Lower lobe of right lung (tissue), 2 donors: ENCODE data around the gene ZSCAN5A. TPM values are rescaled to one million over a fixed set of nuclear protein-coding genes. Genes with fewer than 3 reads are reported as not detected.

ENCODE experiments used
- ATAC-seq, 2 donors: fragments of 200-7000 bp; cut with Tn5 transposase; one replicate each; pipeline ENCODE4 v1.9.1; 2020 to 2022; ENCODE audit warnings: mild to moderate bottlenecking in 2 of 2, moderate library complexity in 2 of 2
- DNase-seq: peaks from one replicate; pipeline ENCODE4 v3.0.0-alpha.2; 2020
- H3K27ac ChIP-seq: fragments of 200-600 bp; one replicate; pipeline ENCODE4 v1.8.0; 2022
- H3K27me3 ChIP-seq: fragments of 200-600 bp; one replicate; pipeline ENCODE4 v1.8.0; 2022; ENCODE audit warnings: low read depth
- H3K36me3 ChIP-seq: fragments of 200-600 bp; one replicate; pipeline ENCODE4 v1.8.0; 2022; ENCODE audit warnings: mild to moderate bottlenecking
- H3K4me1 ChIP-seq: fragments of 200-600 bp; one replicate; pipeline ENCODE4 v1.8.0; 2022
- H3K4me3 ChIP-seq: fragments of 200-600 bp; one replicate; pipeline ENCODE4 v1.8.0; 2022; ENCODE audit warnings: mild to moderate bottlenecking
- H3K9me3 ChIP-seq: fragments of 200-600 bp; one replicate; pipeline ENCODE4 v1.8.0; 2022
- intact Hi-C: fragments of 100-400 bp; cut with DNase I; formaldehyde crosslinking; loops from one replicate; pipeline ENCODE4 v1.11.0; 2022
- total RNA-seq: library from RNA; stranded (reverse); fragmentation: NEBNext Ultra II Directional; extraction: Animal tissue kit (Norgen Biotek cat#: 25700); gene quantifications from one replicate; pipeline ENCODE4 v1.2.1, GENCODE V29; 2021
- TF ChIP-seq, protein P1 (sequence below): fragments of 200-600 bp; IDR thresholded peaks from one replicate; pipeline ENCODE4 v1.8.0; 2022; ENCODE audit warnings: antibody characterized with exemption, mild to moderate bottlenecking
- donor health status: DM: no; HTN: yes; CAD: no; lungs with severe emphysema.

The ZSCAN5A gene
- total RNA-seq, 1 donor from 2014 or later, result 16.7 TPM

DNA sequence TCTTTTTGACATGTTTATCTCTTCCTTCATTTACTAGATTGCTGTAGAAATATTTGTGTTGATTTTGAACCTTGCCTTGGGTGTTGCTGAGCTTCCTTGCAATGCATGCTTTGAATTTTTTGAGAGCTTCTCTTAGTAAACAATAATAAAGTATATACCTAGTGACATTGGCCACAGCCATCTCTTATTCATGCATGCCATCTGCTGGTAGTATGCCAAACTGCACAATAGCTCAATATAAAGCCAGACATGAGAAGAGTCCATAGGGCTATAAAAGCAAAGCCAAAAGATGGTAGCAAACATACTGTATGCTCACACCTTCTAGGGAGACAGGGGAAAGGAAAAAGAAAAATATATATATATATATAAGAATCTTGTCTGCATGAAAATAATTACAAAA is 18.9 kb upstream of the ZSCAN5A start:
- DNase-seq (no peak), ATAC-seq (peak; percentile 65 to 66)
- no peaks in the 10 kb centered on the region for H3K4me1 ChIP-seq
- TF ChIP-seq, protein P1, sequence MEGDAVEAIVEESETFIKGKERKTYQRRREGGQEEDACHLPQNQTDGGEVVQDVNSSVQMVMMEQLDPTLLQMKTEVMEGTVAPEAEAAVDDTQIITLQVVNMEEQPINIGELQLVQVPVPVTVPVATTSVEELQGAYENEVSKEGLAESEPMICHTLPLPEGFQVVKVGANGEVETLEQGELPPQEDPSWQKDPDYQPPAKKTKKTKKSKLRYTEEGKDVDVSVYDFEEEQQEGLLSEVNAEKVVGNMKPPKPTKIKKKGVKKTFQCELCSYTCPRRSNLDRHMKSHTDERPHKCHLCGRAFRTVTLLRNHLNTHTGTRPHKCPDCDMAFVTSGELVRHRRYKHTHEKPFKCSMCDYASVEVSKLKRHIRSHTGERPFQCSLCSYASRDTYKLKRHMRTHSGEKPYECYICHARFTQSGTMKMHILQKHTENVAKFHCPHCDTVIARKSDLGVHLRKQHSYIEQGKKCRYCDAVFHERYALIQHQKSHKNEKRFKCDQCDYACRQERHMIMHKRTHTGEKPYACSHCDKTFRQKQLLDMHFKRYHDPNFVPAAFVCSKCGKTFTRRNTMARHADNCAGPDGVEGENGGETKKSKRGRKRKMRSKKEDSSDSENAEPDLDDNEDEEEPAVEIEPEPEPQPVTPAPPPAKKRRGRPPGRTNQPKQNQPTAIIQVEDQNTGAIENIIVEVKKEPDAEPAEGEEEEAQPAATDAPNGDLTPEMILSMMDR, result peak; percentile 76
- H3K36me3 ChIP-seq, result no peaks in the 10 kb centered on the region
- intact Hi-C loops, result loop anchor here (10.0 kb wide), 1 partner anchor 79 kb away; no protein-coding TSS in a partner anchor
- no peak overlapping the region for H3K4me3 ChIP-seq
- H3K27me3 ChIP-seq, result no peaks in the 10 kb centered on the region
- no peak overlapping the region for H3K27ac ChIP-seq
- H3K9me3 ChIP-seq, result no peaks in the 10 kb centered on the region

GRCh38 chr19:56332695-56333094 is 18.1 kb upstream of the ZSCAN5A start:
- H3K27ac ChIP-seq, result no peak overlapping the region
- intact Hi-C loops, result loop anchor here (10.0 kb wide), 1 partner anchor 78 kb away; no protein-coding TSS in a partner anchor
- no peak overlapping the region for H3K4me3 ChIP-seq
- TF ChIP-seq, protein P1, result no peak
- H3K36me3 ChIP-seq, result no peaks in the 10 kb centered on the region
- ATAC-seq (no peak), DNase-seq (no peak)
- no peaks in the 10 kb centered on the region for H3K27me3 ChIP-seq
- no peaks in the 10 kb centered on the region for H3K9me3 ChIP-seq
- no peaks in the 10 kb centered on the region for H3K4me1 ChIP-seq

DNA sequence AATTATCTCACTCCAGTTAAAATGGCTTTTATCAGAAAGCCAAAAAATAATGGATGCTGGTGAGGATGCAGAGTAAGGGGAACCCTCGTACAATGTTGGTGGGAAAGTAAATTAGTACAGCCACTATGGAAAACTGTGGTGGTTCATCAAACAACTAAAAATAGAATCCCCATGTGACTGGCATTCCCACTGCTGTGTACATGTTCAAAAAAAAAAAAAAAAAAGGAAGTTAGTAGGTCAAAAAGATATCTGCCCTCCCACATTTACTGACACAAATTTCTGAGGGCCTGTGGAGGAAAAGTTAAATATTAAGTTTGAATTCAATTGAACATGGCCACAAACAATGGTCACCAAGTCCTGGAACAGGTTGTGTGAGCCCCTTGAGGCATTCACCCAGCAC is 9.8 kb upstream of the ZSCAN5A start:
- Histone ChIP-seq H3K4me3 (no peak overlapping the region), H3K4me1 (peaks cover 11% of the 10 kb centered on the region), H3K36me3 (no peaks in the 10 kb centered on the region), H3K27ac (no peak overlapping the region), H3K9me3 (no peaks in the 10 kb centered on the region), H3K27me3 (no peaks in the 10 kb centered on the region)
- DNase-seq, result no peak
- no peak for ATAC-seq
- TF ChIP-seq, protein P1, result no peak
- intact Hi-C loops, result no loop called here

DNA sequence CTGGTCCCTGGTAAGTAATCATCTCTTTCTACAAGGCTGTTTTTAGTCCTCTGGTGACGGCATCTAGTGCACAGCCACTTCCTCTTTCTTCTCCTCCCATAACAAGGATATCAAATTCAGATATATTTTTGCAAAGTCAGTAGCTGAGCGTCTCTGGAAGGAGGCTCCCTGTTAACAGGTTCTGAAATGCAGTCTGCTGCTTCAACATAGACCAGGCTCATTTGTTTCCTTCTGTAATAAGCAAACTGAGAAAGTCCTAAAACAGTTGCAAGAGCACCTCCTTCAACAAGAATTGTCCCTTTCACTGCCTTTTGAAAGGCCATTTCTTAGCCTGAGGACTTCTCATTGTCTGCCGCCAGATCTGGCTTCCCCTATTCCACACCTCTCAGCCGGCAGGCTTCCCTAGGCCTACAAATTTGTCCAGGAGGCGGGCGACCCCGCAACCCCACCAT is 7.4 kb upstream of the ZSCAN5A start:
- Histone ChIP-seq H3K27ac (peak overlapping the region; percentile 54), H3K4me3 (no peak overlapping the region), H3K4me1 (peaks cover 15% of the 10 kb centered on the region), H3K9me3 (no peaks in the 10 kb centered on the region), H3K27me3 (no peaks in the 10 kb centered on the region), H3K36me3 (no peaks in the 10 kb centered on the region)
- peak; percentile 37 to 48 for ATAC-seq
- intact Hi-C loops, result no loop called here
- TF ChIP-seq, protein P1, result no peak
- DNase-seq, result no peak

DNA sequence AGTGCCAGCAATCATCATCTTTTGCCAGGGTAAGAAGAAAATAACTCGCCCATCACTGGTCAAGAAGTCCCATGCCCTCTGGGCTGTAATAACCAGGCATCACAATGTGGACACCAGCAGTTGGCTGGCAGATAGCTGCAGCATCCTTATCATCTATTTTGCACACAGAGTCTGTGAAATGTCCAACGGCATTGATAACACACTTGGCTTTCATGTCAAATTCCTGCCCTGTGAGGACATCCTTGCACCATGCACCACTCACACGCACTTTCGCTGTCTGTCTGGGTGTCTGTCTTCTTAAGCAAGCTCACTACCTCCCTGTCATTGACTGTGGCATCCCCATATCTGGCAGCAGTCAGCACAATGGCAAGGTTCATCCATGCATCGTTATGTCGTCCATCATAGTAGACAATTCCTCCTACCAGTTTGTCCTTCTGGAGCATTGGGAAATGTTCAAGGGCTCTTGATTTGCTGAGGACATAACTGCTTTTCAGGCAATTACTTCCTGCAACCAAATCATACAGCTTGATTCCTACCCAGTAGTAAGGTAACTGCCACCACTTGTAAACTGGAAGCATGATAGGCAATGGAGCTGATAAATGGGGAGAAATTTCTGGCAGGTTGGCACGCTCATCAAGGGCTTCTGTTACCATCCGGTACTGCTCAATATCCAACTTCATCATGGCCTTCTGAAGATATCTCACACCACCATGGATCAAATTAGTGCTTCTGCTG is 6.8 kb upstream of the ZSCAN5A start:
- Histone ChIP-seq H3K36me3 (no peaks in the 10 kb centered on the region), H3K4me1 (peaks cover 15% of the 10 kb centered on the region), H3K9me3 (no peaks in the 10 kb centered on the region), H3K27me3 (no peaks in the 10 kb centered on the region), H3K4me3 (no peak overlapping the region), H3K27ac (peak overlapping the region; percentile 54)
- ATAC-seq (no peak), DNase-seq (no peak)
- intact Hi-C loops, result no loop called here
- TF ChIP-seq, protein P1, result no peak
